Panc1 (cell line): Measurements from ENCODE around the gene RASEF.

Source experiments
- CTCF ChIP-seq: fragments of 450-650 bp; IDR thresholded peaks from 2 replicates; pipeline ENCODE4 v1.5.1; 2017; ENCODE audit warnings: mild to moderate bottlenecking
- POLR2AphosphoS5 ChIP-seq: IDR thresholded peaks from 2 replicates; pipeline ENCODE4 v1.6.1; 2012; ENCODE audit warnings: mild to moderate bottlenecking, low read depth, low read length, moderate library complexity
- REST ChIP-seq, 2 experiments: IDR thresholded peaks; 2 replicates each; pipeline ENCODE4 v1.6.1; 2011 to 2012; ENCODE audit warnings: low read depth in 2 of 2, control low read depth in 1 of 2, low read length in 1 of 2, mild to moderate bottlenecking in 1 of 2, moderate library complexity in 1 of 2; ENCODE audit not compliant: insufficient read depth in 1 of 2
- SIN3A ChIP-seq: IDR thresholded peaks from 2 replicates; pipeline ENCODE4 v1.6.1; 2012; ENCODE audit warnings: low read depth, mild to moderate bottlenecking, low read length, moderate library complexity, borderline replicate concordance; ENCODE audit not compliant: insufficient read depth
- TCF7L2 ChIP-seq: IDR thresholded peaks from 2 replicates; pipeline ENCODE4 v1.6.1; 2011; ENCODE audit warnings: mild to moderate bottlenecking, low read depth, low read length, inconsistent platforms

GRCh38 chr9:83024506-83025125 is 38.3 kb downstream of the RASEF start:
- TF ChIP-seq CTCF: no peak
- no peak for TF ChIP-seq TCF7L2
- TF ChIP-seq REST (IDR thresholded peaks at IDR 0.05; ENCODE audit: insufficient read depth in 1 of 2, low read depth in 2 of 2, low read length in 1 of 2): no peak
- no peak for TF ChIP-seq POLR2AphosphoS5
- no peak for TF ChIP-seq SIN3A
